ENCODE data around the gene POLR1E. TPM values are rescaled to one million over a fixed set of nuclear protein-coding genes. Genes with fewer than 3 reads are reported as not detected.

POLR1E gene, protein sequence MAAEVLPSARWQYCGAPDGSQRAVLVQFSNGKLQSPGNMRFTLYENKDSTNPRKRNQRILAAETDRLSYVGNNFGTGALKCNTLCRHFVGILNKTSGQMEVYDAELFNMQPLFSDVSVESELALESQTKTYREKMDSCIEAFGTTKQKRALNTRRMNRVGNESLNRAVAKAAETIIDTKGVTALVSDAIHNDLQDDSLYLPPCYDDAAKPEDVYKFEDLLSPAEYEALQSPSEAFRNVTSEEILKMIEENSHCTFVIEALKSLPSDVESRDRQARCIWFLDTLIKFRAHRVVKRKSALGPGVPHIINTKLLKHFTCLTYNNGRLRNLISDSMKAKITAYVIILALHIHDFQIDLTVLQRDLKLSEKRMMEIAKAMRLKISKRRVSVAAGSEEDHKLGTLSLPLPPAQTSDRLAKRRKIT
- 10 to 100 TPM in 1 of 2 donors, 1 to 10 TPM in 1; 8.1 to 15.2 TPM for polyA plus RNA-seq

DNA sequence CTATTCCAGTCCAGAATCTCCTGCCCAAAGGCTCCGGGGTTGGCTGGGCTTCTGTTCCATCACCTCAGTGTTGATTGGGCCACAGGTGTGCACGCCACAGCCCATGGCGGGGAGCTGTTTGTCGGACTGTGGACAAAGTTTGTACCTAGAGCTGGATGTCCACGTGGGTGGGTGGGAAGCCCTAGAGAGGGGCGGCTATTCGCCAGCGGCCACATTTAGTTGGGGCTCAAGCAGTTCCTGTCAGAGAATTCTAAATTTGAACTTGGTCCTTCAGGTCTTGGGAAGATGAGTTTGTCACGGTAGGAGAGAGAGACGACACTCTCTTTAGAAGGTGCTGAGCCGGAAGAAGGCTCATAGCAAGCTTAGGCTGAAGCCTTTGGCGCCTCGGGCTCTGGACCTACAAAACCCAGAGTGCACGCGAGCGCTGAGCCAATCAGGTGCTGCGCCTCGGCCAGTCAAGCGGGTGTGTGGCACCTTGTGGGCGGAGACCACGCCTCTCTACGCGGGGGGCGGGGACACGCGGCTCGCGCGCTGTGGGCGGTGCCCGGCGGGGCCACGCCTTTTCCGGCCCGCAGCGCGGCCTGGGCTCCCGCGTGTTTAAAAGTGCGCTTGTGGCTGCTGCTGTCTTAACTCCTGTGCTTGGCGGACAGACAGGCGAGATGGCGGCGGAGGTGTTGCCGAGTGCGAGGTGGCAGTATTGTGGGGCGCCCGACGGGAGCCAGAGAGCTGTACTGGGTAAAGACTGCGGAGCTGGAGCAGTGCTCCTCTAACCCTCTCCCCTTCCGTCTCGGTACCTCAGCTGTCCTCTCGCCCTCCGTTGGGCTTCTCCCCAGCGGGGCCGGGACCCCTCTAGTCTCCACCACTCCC, at the start of gene POLR1E:
Gene POLR1E (plus strand): TSS at position 560 of the 867 bp plus-strand sequence. CDS start 100 bp downstream, at position 660.
- 3% methylated on average over 53 to 56 of the region's 56 CpGs for WGBS, 2 donors
- Histone ChIP-seq H3K9me3 (ENCODE audit: control insufficient read depth in 2 of 2, insufficient read depth in 1 of 2, low read depth in 1 of 2, low read length in 1 of 2) (no peaks in the 10 kb centered on the region), H3K27me3 (ENCODE audit: control insufficient read depth in 1 of 2, insufficient read depth in 2 of 2, low read length in 2 of 2) (no peaks in the 10 kb centered on the region), H3K27ac (ENCODE audit: low read depth in 2 of 2, low read length in 1 of 2) (peak within 1 kb of the TSS; percentile 43 to 89), H3K36me3 (ENCODE audit: control insufficient read depth in 2 of 2, insufficient read depth in 2 of 2, low read length in 1 of 2) (peaks cover 2 to 3% of the 10 kb centered on the region in 2 donors), H3K4me1 (ENCODE audit: control insufficient read depth in 2 of 2, insufficient read depth in 2 of 2, low read length in 1 of 2) (peaks cover 0 to 15% of the 10 kb centered on the region in 2 donors), H3K4me3 (ENCODE audit: low read depth in 1 of 2, low read length in 2 of 2) (peak within 1 kb of the TSS; percentile 70 to 84)

DNA sequence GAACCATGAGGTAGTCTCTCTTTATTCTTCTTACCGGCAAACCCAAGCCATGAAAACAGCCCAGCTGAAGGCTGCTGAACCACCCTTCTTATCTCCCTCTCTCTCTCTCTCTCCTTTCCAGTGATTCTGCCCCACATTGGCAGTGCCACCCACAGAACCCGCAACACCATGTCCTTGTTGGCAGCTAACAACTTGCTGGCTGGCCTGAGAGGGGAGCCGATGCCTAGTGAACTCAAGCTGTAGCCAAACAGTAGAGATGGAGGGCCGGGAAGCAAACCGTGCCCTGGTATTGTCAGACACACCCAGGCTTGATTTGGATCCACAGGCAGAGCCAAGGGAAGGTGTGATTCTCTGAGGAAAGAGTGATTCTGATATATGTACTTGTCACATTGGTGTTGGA, 49.2 kb upstream of the POLR1E start:
- 90 to 93% methylated on average over 5 of the region's 5 CpGs for WGBS, 2 donors
- Histone ChIP-seq H3K4me1 (ENCODE audit: control insufficient read depth in 2 of 2, insufficient read depth in 2 of 2, low read length in 1 of 2) (peaks cover 0 to 3% of the 10 kb centered on the region in 2 donors), H3K27ac (ENCODE audit: low read depth in 2 of 2, low read length in 1 of 2) (no peak overlapping the region), H3K27me3 (ENCODE audit: control insufficient read depth in 1 of 2, insufficient read depth in 2 of 2, low read length in 2 of 2) (no peaks in the 10 kb centered on the region), H3K4me3 (ENCODE audit: low read depth in 1 of 2, low read length in 2 of 2) (no peak overlapping the region), H3K9me3 (ENCODE audit: control insufficient read depth in 2 of 2, insufficient read depth in 1 of 2, low read depth in 1 of 2, low read length in 1 of 2) (no peaks in the 10 kb centered on the region), H3K36me3 (ENCODE audit: control insufficient read depth in 2 of 2, insufficient read depth in 2 of 2, low read length in 1 of 2) (peaks cover 30 to 38% of the 10 kb centered on the region in 2 donors)

DNA sequence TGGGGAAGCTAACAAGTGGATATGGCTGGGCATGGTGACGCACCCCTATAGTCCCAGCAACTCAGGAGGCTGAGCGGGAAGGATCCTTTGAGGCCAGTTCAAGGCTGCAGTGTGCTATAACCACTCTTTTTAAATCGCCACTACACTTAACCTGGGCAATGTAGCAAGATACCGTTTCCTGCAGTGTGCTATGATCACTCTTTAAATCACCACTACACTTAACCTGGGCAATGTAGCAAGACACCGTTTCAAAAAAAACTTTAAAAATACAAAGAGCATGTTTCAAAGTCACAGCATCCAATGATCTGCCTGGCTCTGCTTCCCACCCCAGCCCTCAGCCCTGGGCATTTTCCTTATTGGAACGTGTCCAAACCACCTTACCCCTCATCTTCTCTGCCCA, 48.7 kb upstream of the POLR1E start:
- Histone ChIP-seq H3K27me3 (ENCODE audit: control insufficient read depth in 1 of 2, insufficient read depth in 2 of 2, low read length in 2 of 2) (no peaks in the 10 kb centered on the region), H3K9me3 (ENCODE audit: control insufficient read depth in 2 of 2, insufficient read depth in 1 of 2, low read depth in 1 of 2, low read length in 1 of 2) (no peaks in the 10 kb centered on the region), H3K27ac (ENCODE audit: low read depth in 2 of 2, low read length in 1 of 2) (no peak overlapping the region), H3K4me3 (ENCODE audit: low read depth in 1 of 2, low read length in 2 of 2) (no peak overlapping the region), H3K36me3 (ENCODE audit: control insufficient read depth in 2 of 2, insufficient read depth in 2 of 2, low read length in 1 of 2) (peaks cover 34 to 42% of the 10 kb centered on the region in 2 donors), H3K4me1 (ENCODE audit: control insufficient read depth in 2 of 2, insufficient read depth in 2 of 2, low read length in 1 of 2) (peaks cover 0 to 3% of the 10 kb centered on the region in 2 donors)
- WGBS, 2 donors, result 92 to 94% methylated on average over 6 of the region's 6 CpGs

DNA sequence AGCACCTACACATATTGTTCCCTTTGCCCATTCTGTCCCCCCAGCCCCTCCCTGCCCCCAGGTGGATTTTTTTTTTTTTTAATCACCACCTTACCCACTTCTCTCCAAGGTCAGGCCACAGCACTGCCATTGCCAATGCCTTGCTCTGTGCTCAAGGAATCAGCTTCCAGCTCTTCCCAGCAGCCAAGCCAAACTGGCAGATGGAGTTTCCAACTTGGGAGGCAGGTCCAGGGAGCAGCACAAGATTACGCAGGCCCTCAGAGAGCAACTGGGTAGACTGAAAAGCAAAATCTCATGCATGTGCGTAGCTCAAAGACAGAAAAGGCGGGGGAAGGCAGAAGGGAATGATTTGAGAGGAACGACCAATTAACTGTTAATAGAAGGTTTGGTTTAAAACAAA, 48.1 kb upstream of the POLR1E start:
- Histone ChIP-seq H3K4me3 (ENCODE audit: low read depth in 1 of 2, low read length in 2 of 2) (no peak overlapping the region), H3K36me3 (ENCODE audit: control insufficient read depth in 2 of 2, insufficient read depth in 2 of 2, low read length in 1 of 2) (peaks cover 36 to 45% of the 10 kb centered on the region in 2 donors), H3K27ac (ENCODE audit: low read depth in 2 of 2, low read length in 1 of 2) (no peak overlapping the region), H3K27me3 (ENCODE audit: control insufficient read depth in 1 of 2, insufficient read depth in 2 of 2, low read length in 2 of 2) (no peaks in the 10 kb centered on the region), H3K9me3 (ENCODE audit: control insufficient read depth in 2 of 2, insufficient read depth in 1 of 2, low read depth in 1 of 2, low read length in 1 of 2) (no peaks in the 10 kb centered on the region), H3K4me1 (ENCODE audit: control insufficient read depth in 2 of 2, insufficient read depth in 2 of 2, low read length in 1 of 2) (peaks cover 0 to 3% of the 10 kb centered on the region in 2 donors)
- WGBS, 2 donors, result 92% methylated on average over 4 of the region's 4 CpGs

DNA sequence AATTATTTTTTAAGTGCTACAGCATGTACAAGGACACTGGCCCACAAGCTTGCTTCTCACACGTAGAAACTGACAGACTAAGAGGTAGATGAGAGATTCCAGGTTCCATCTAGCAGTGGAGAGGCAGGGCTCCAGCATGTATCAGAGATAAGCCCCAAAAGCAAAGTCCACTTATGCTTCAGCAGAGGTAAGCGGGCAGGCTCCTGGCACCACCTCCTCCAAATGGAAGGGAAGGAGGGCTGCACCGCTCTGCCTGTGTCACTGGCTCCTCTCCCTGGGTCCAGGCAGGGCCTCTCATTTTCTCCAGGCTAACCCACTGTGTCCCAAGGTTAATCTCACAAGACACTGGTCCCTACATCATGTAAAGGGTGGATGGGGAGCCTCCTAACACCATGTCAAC, 47.4 kb upstream of the POLR1E start:
- 69 to 92% methylated on average over 3 of the region's 3 CpGs for WGBS, 2 donors
- Histone ChIP-seq H3K9me3 (ENCODE audit: control insufficient read depth in 2 of 2, insufficient read depth in 1 of 2, low read depth in 1 of 2, low read length in 1 of 2) (no peaks in the 10 kb centered on the region), H3K27me3 (ENCODE audit: control insufficient read depth in 1 of 2, insufficient read depth in 2 of 2, low read length in 2 of 2) (no peaks in the 10 kb centered on the region), H3K27ac (ENCODE audit: low read depth in 2 of 2, low read length in 1 of 2) (no peak overlapping the region), H3K4me3 (ENCODE audit: low read depth in 1 of 2, low read length in 2 of 2) (no peak overlapping the region), H3K4me1 (ENCODE audit: control insufficient read depth in 2 of 2, insufficient read depth in 2 of 2, low read length in 1 of 2) (no peaks in the 10 kb centered on the region), H3K36me3 (ENCODE audit: control insufficient read depth in 2 of 2, insufficient read depth in 2 of 2, low read length in 1 of 2) (peaks cover 36 to 42% of the 10 kb centered on the region in 2 donors)

DNA sequence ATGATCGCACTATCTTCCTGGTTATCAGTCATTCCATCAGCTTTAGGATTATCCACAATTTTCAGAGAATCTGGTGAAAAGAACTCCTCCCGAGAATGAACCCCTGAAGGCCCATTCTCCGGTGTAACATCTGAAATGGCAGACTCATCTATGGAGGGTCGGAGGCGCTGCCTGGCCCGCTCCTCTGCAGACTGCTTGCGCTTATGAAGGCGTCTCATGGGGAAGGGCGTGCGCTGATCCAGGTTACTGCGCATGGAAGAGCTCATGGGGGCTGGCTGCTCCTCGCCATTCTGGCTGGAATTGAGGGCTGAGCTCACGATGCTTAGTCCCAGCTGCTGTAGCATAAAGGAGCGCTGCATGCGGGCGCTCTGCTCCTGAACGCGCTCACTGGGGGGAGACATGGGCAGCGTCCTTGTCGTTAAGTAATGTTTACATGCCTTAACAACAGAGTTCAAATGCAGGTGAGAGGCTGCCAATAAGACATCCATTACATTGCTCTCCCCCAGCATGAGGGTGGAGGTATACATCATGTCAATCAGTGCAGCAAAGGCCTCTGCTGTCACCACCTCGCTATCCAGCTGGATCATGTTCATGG, 43.9 kb upstream of the POLR1E start:
- WGBS, 2 donors, result 89 to 90% methylated on average over 21 of the region's 21 CpGs

DNA sequence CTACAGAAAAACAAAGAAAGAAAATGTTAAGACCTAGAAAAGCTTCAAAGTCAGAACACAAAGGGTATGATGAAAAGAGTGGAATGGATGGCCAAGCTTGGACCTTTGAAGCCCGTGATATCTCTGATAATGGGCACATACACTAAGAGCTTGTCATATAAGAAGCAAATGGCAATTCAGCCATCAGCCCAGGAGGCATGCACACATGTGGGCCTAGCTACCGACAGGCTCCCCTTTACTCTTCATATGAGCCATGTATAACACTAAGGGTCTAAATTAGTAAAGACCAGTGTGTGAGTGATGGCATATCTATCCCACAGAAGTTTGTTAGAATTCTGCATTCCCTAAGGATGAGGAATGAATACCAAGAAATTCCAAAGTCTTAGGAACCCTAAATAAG, 43.2 kb upstream of the POLR1E start:
- H3K27me3 ChIP-seq (ENCODE audit: control insufficient read depth in 1 of 2, insufficient read depth in 2 of 2, low read length in 2 of 2), result no peaks in the 10 kb centered on the region
- H3K4me1 ChIP-seq (ENCODE audit: control insufficient read depth in 2 of 2, insufficient read depth in 2 of 2, low read length in 1 of 2), result no peaks in the 10 kb centered on the region
- no peaks in the 10 kb centered on the region for H3K9me3 ChIP-seq (ENCODE audit: control insufficient read depth in 2 of 2, insufficient read depth in 1 of 2, low read depth in 1 of 2, low read length in 1 of 2)
- no peak overlapping the region for H3K27ac ChIP-seq (ENCODE audit: low read depth in 2 of 2, low read length in 1 of 2)
- WGBS, 2 donors, result 87 to 94% methylated on average over 2 of the region's 2 CpGs
- no peak overlapping the region for H3K4me3 ChIP-seq (ENCODE audit: low read depth in 1 of 2, low read length in 2 of 2)
- H3K36me3 ChIP-seq (ENCODE audit: control insufficient read depth in 2 of 2, insufficient read depth in 2 of 2, low read length in 1 of 2), result peaks cover 26 to 38% of the 10 kb centered on the region in 2 donors

More for the DNA sequence above, 43.9 kb upstream of the POLR1E start:
- Histone ChIP-seq H3K36me3 (ENCODE audit: control insufficient read depth in 2 of 2, insufficient read depth in 2 of 2, low read length in 1 of 2) (peaks cover 29 to 42% of the 10 kb centered on the region in 2 donors), H3K4me3 (ENCODE audit: low read depth in 1 of 2, low read length in 2 of 2) (no peak overlapping the region), H3K4me1 (ENCODE audit: control insufficient read depth in 2 of 2, insufficient read depth in 2 of 2, low read length in 1 of 2) (no peaks in the 10 kb centered on the region), H3K27ac (ENCODE audit: low read depth in 2 of 2, low read length in 1 of 2) (no peak overlapping the region), H3K9me3 (ENCODE audit: control insufficient read depth in 2 of 2, insufficient read depth in 1 of 2, low read depth in 1 of 2, low read length in 1 of 2) (no peaks in the 10 kb centered on the region), H3K27me3 (ENCODE audit: control insufficient read depth in 1 of 2, insufficient read depth in 2 of 2, low read length in 2 of 2) (no peaks in the 10 kb centered on the region)

DNA sequence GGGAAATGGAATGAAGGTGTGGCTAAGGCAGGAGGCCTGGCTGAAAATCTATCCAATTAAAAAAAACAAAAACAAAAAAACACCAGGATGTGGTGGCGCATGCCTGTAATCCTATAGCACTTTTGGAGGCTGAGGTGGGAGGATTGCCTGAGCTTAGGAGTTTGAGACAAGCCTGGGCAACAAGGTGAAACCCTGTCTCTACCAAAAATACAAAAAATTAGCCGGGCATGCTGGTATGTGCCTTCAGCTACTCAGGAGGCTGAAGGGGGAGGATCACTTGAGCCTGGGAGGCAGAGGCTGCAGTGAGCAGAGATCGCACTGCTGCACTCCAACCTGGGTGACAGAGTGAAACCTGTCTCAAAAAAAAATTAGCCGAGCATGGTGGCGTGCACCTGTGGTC, 42.2 kb upstream of the POLR1E start:
- Histone ChIP-seq H3K27me3 (ENCODE audit: control insufficient read depth in 1 of 2, insufficient read depth in 2 of 2, low read length in 2 of 2) (no peaks in the 10 kb centered on the region), H3K4me3 (ENCODE audit: low read depth in 1 of 2, low read length in 2 of 2) (no peak overlapping the region), H3K27ac (ENCODE audit: low read depth in 2 of 2, low read length in 1 of 2) (no peak overlapping the region), H3K36me3 (ENCODE audit: control insufficient read depth in 2 of 2, insufficient read depth in 2 of 2, low read length in 1 of 2) (peaks cover 18 to 32% of the 10 kb centered on the region in 2 donors), H3K9me3 (ENCODE audit: control insufficient read depth in 2 of 2, insufficient read depth in 1 of 2, low read depth in 1 of 2, low read length in 1 of 2) (no peaks in the 10 kb centered on the region), H3K4me1 (ENCODE audit: control insufficient read depth in 2 of 2, insufficient read depth in 2 of 2, low read length in 1 of 2) (no peaks in the 10 kb centered on the region)
- 83 to 91% methylated on average over 5 of the region's 5 CpGs for WGBS, 2 donors

DNA sequence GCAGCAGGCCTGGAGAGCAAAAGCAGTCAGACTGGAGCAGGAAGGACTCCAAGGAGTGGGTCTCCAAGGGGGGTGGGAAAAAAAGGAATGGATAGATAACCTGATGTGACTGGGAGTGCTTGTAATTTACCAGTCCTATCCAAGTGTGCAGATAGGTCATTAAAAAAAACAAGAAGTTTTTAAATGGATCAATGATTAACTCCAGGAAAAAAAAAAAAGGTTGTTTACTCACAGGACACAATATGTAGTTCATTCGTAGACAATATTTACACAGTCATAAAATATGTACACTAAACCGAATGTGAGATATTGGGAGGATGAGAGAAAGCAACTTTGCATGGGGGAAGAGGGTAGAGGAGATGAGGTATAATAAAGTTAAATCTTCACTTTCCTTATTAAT, 40.9 kb upstream of the POLR1E start:
- no peak overlapping the region for H3K4me3 ChIP-seq (ENCODE audit: low read depth in 1 of 2, low read length in 2 of 2)
- no peaks in the 10 kb centered on the region for H3K4me1 ChIP-seq (ENCODE audit: control insufficient read depth in 2 of 2, insufficient read depth in 2 of 2, low read length in 1 of 2)
- WGBS, 2 donors, result 56 to 73% methylated on average over 2 of the region's 2 CpGs
- H3K36me3 ChIP-seq (ENCODE audit: control insufficient read depth in 2 of 2, insufficient read depth in 2 of 2, low read length in 1 of 2), result peaks cover 15 to 27% of the 10 kb centered on the region in 2 donors
- no peak overlapping the region for H3K27ac ChIP-seq (ENCODE audit: low read depth in 2 of 2, low read length in 1 of 2)
- H3K27me3 ChIP-seq (ENCODE audit: control insufficient read depth in 1 of 2, insufficient read depth in 2 of 2, low read length in 2 of 2), result no peaks in the 10 kb centered on the region
- H3K9me3 ChIP-seq (ENCODE audit: control insufficient read depth in 2 of 2, insufficient read depth in 1 of 2, low read depth in 1 of 2, low read length in 1 of 2), result no peaks in the 10 kb centered on the region

Measured in esophagus (tissue), 2 donors.